Glomerular visceral epithelial cell (primary cell): ENCODE measurements around the gene DENND5A.
"Not testable (repeated sequence)": the region's sequence is repeated elsewhere in the genome, so short reads cannot be mapped to it uniquely, and the experiment has no call there.

ENCODE experiments used
- DNase-seq: peaks from one replicate; pipeline ENCODE4 v3.0.0-alpha.2; 2016; ENCODE audit errors: extremely low spot score

DENND5A gene

GRCh38 chr11:9176550-9176949, 88.6 kb downstream of the DENND5A start:
- DNase-seq = no peak

- no peak for DNase-seq
These were observed 89.0 kb downstream of the DENND5A start for GRCh38 chr11:9176136-9176535.

GRCh38 chr11:9172389-9172788, 92.8 kb downstream of the DENND5A start:
- no peak for DNase-seq

- peak; percentile 20 for DNase-seq
These were observed 94.7 kb downstream of the DENND5A start for GRCh38 chr11:9170450-9170849.

- DNase-seq = no peak
These were observed 95.4 kb downstream of the DENND5A start for GRCh38 chr11:9169595-9170295.

GRCh38 chr11:9161991-9162390, 103.2 kb downstream of the DENND5A start:
- not testable (repeated sequence) for DNase-seq

- no peak for DNase-seq
These were observed 105.0 kb downstream of the DENND5A start for GRCh38 chr11:9160166-9160565.

GRCh38 chr11:9158898-9159391, 106.2 kb downstream of the DENND5A start:
- DNase-seq = no peak

GRCh38 chr11:9155930-9156329, 109.2 kb downstream of the DENND5A start:
- DNase-seq = no peak

- DNase-seq = no peak
These were observed 111.5 kb downstream of the DENND5A start for GRCh38 chr11:9153651-9154050.

- DNase-seq = no peak
These were observed 113.5 kb downstream of the DENND5A start for GRCh38 chr11:9151631-9152030.

GRCh38 chr11:9150926-9151325, 114.2 kb downstream of the DENND5A start:
- DNase-seq = no peak

- peak; percentile 16 for DNase-seq
These were observed 114.6 kb downstream of the DENND5A start for GRCh38 chr11:9150501-9150900.

- no peak for DNase-seq
These were observed 116.4 kb downstream of the DENND5A start for GRCh38 chr11:9148727-9149126.

- DNase-seq = no peak
These were observed 117.1 kb downstream of the DENND5A start for GRCh38 chr11:9148035-9148434.

- no peak for DNase-seq
These were observed 118.7 kb downstream of the DENND5A start for GRCh38 chr11:9146477-9146876.

- DNase-seq = no peak
These were observed 119.9 kb downstream of the DENND5A start for GRCh38 chr11:9145283-9145682.

GRCh38 chr11:9144828-9145227, 120.3 kb downstream of the DENND5A start:
- DNase-seq = peak; percentile 25

- DNase-seq = no peak
These were observed 121.4 kb downstream of the DENND5A start for GRCh38 chr11:9143721-9144120.

- DNase-seq = no peak
These were observed 122.4 kb downstream of the DENND5A start for GRCh38 chr11:9142732-9143131.

GRCh38 chr11:9141186-9141585, 124.0 kb downstream of the DENND5A start:
- DNase-seq = no peak

- peak; percentile 18 for DNase-seq
These were observed 125.4 kb downstream of the DENND5A start for GRCh38 chr11:9139628-9140357.
